Stromal cell of bone marrow (primary cell): Measurements from ENCODE around the gene MCM6.
"Not testable (repeated sequence)": the region's sequence is repeated elsewhere in the genome, so short reads cannot be mapped to it uniquely, and the experiment has no call there.

Experiments
- DNase-seq: peaks from one replicate; pipeline ENCODE4 v3.0.0-alpha.2; 2012; ENCODE audit warnings: low read depth

MCM6 gene

GRCh38 chr2:135820003-135820618 lies 56.1 kb downstream of the MCM6 start:
- no peak for DNase-seq

GRCh38 chr2:135818937-135819610 lies 57.2 kb downstream of the MCM6 start:
- DNase-seq, result no peak

- DNase-seq, result no peak
Measured at GRCh38 chr2:135817951-135818350, 58.3 kb downstream of the MCM6 start.

GRCh38 chr2:135817466-135817865 lies 58.8 kb downstream of the MCM6 start:
- DNase-seq, result no peak

- no peak for DNase-seq
Measured at GRCh38 chr2:135815269-135815668, 61.0 kb downstream of the MCM6 start.

GRCh38 chr2:135812907-135813511 lies 63.2 kb downstream of the MCM6 start:
- no peak for DNase-seq

GRCh38 chr2:135807874-135808273 lies 68.4 kb downstream of the MCM6 start:
- DNase-seq, result not testable (repeated sequence)

- DNase-seq, result no peak
Measured at GRCh38 chr2:135803278-135803677, 73.0 kb downstream of the MCM6 start.

GRCh38 chr2:135802350-135802749 lies 73.9 kb downstream of the MCM6 start:
- DNase-seq, result no peak

GRCh38 chr2:135800513-135801460 lies 75.5 kb downstream of the MCM6 start:
- no peak for DNase-seq

GRCh38 chr2:135799738-135800137 lies 76.5 kb downstream of the MCM6 start:
- no peak for DNase-seq

GRCh38 chr2:135798762-135799161 lies 77.5 kb downstream of the MCM6 start:
- no peak for DNase-seq

GRCh38 chr2:135798275-135798705 lies 78.0 kb downstream of the MCM6 start:
- DNase-seq, result no peak

GRCh38 chr2:135797497-135798274 lies 78.6 kb downstream of the MCM6 start:
- DNase-seq, result peak; percentile 58

- DNase-seq, result no peak
Measured at GRCh38 chr2:135796606-135797005, 79.6 kb downstream of the MCM6 start.

- not testable (repeated sequence) for DNase-seq
Measured at GRCh38 chr2:135795641-135796040, 80.6 kb downstream of the MCM6 start.

- no peak for DNase-seq
Measured at GRCh38 chr2:135792401-135793150, 83.7 kb downstream of the MCM6 start.

- no peak for DNase-seq
Measured at GRCh38 chr2:135791418-135792190, 84.6 kb downstream of the MCM6 start.

- DNase-seq, result no peak
Measured at GRCh38 chr2:135790423-135790822, 85.8 kb downstream of the MCM6 start.
